IPS-11a (cell line): ENCODE measurements around the gene TSPAN11.

Experiments used
- H3K4me3 ChIP-seq: one replicate; pipeline ENCODE4 v1.5.1; 2013; ENCODE audit warnings: low read depth, low read length, control low read depth

TSPAN11 gene

DNA sequence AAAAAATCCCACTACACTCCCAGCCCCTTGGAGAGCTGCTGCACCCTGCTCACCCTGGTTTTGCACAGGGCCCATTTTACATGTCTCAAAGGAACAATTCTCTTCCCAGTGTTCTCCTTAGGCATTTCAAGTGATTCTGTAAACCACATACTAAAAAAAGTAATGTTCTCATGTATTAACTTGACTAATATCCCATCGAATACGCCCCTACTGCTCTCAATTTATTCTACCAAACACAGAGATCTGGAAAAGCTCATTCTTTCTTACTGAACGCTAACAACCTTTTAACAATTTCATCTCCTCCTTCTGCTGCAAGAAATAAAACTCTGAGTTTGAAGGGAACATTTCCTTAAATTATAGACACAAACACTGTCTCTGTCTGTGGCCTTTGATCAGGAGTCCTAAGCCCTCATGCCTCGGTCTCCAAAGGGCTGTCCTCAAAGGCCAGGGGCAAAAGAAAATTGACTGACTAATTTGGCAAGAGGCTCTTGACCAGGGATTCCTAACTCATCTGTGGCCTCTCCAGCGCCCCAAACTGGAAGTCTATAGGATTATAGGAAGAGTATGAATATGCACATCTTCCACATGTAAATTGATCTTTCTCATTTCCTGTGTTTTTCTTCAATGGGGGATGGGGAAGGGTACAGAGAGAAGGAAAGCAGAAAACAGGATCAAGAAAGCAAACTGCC is 17.1 kb upstream of the TSPAN11 start:
- no peak overlapping the region for H3K4me3 ChIP-seq

GRCh38 chr12:30910038-30910350 is 16.6 kb upstream of the TSPAN11 start:
- no peak overlapping the region for H3K4me3 ChIP-seq

- no peak overlapping the region for H3K4me3 ChIP-seq
Observed at GRCh38 chr12:30911207-30911606, 15.3 kb upstream of the TSPAN11 start.

GRCh38 chr12:30913323-30913722 is 13.2 kb upstream of the TSPAN11 start:
- no peak overlapping the region for H3K4me3 ChIP-seq

DNA sequence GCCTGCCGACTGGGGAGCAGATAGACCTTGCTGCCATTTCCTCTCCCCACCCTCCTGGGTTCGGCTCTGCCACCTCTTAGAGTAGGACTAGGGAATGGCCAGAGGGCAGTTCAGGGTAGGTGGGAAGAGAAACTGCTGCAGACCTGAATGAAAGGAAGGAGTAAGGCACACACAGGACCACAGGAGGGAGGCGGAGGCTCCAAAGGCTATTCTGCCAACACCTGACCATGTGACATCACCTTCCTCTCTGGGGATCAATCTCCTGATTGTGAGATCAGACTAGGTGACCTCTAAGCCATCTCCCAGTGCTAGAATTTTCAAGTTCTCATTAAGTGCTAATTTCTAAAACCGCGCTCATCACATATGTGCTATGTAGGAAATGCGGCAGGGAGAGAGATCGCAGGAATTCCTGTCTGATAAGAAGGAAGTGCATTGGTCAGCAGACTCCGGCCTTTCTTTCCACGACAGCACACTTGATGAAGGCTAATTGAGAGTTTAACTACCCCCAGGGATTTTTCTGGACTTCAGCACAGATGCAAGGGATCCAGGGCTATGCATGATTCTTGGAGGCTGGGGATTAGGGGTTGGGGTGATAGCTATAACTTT is 11.5 kb upstream of the TSPAN11 start:
- no peak overlapping the region for H3K4me3 ChIP-seq

- no peak overlapping the region for H3K4me3 ChIP-seq
Observed at GRCh38 chr12:30923057-30923456, 3.5 kb upstream of the TSPAN11 start.

DNA sequence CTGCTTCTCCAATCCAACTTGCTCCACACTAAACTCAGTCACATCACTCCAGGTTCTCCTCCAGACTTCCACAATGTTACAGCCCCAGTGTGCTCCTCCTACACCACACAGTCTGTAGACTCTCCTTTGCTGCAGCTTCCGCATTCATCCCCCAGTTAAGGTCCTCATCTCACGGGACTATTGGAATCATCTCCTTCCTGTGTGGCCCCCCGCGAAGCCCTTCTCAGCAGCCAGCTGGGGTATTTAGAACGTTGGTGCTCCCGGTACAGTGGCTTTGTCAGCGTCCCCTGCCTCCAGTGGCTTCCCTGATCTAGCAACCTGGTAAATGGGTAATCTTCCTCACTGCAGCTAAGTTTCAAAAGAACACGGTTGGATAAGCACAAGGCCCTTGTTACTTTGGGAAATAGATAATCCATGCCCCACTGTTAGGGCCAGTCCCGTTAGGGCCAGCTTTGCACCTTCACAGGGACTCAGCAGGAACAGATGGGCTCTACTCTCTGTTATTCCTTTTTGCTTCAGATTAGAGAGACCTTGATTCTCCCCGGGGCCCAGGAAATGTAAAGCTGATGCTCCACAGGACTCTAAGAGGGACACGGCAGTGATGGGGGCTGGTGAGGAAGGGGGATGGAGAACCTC is 823 bp upstream of the TSPAN11 start:
- peak overlapping the region; percentile 44 for H3K4me3 ChIP-seq

GRCh38 chr12:30927222-30927611 is 669 bp downstream of the TSPAN11 start:
- H3K4me3 ChIP-seq = peak overlapping the region; percentile 44

- no peak overlapping the region for H3K4me3 ChIP-seq
Observed at GRCh38 chr12:30928356-30929244, 2.1 kb downstream of the TSPAN11 start.

- no peak overlapping the region for H3K4me3 ChIP-seq
Observed at GRCh38 chr12:30930238-30930637, 3.7 kb downstream of the TSPAN11 start.

- H3K4me3 ChIP-seq = no peak overlapping the region
Observed at GRCh38 chr12:30930641-30931040, 4.1 kb downstream of the TSPAN11 start.

- no peak overlapping the region for H3K4me3 ChIP-seq
Observed at GRCh38 chr12:30932881-30933280, 6.3 kb downstream of the TSPAN11 start.

DNA sequence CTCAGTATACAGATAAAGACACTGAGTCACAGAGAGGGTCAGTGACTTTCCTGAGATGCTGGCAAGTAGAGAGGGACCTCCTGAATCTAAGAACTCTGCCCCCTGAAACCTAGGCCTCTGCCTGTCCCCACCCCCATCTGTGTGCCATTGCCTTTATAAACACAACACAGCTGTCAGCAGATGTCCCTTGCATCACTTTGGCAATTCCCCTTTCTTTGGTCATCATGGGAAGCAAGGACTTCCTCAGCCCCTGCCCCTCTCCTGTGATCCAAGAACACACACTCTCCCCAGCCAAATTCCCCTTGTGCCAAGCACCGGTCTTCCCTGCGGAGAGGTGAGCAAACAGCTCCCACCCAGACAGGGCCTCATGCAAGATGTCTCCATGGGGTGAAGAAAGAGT is 8.3 kb downstream of the TSPAN11 start:
- H3K4me3 ChIP-seq = no peak overlapping the region

DNA sequence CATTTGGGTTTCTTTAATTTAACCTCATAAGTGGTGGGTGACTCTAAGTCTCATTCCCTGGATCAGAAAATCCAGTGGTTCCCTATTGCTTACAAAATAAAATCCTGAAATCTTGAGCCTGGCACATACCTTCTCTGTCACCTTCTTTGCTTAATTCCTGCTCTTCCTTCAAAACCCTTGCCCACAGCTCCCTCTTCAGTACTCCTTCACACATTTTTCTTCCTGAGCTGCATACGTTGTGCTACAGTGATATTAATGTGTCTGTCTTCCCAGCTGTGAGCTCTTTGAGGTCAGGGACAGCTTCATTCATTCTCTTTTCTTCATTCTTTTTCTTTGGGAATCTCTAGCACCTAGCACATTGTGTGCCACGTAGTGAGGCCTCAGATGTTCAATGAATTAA is 9.5 kb downstream of the TSPAN11 start:
- H3K4me3 ChIP-seq = no peak overlapping the region

DNA sequence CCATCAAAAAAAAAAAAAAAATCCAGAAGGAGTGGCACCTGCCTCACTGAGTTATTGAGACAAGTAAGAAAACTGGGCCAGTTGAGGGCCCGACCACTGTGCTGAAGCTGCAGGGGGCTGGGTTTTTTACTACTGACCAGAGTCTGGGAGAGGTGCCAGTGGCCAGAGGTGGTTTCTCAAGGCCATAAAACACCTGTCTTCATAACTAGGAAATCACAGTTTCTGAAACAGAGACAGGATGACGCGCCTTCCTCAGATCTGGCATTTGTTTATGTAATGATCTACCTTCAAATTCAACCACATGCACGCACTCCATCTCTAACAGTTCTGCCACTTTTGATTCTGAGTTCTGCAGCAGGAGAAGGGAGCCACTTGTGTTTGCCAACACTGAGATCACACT is 12.7 kb downstream of the TSPAN11 start:
- H3K4me3 ChIP-seq = no peak overlapping the region

GRCh38 chr12:30942486-30942885 is 15.9 kb downstream of the TSPAN11 start:
- no peak overlapping the region for H3K4me3 ChIP-seq

- H3K4me3 ChIP-seq = no peak overlapping the region
Observed at GRCh38 chr12:30942936-30943335, 16.4 kb downstream of the TSPAN11 start.

- no peak overlapping the region for H3K4me3 ChIP-seq
Observed at GRCh38 chr12:30945443-30946164, 19.1 kb downstream of the TSPAN11 start.

DNA sequence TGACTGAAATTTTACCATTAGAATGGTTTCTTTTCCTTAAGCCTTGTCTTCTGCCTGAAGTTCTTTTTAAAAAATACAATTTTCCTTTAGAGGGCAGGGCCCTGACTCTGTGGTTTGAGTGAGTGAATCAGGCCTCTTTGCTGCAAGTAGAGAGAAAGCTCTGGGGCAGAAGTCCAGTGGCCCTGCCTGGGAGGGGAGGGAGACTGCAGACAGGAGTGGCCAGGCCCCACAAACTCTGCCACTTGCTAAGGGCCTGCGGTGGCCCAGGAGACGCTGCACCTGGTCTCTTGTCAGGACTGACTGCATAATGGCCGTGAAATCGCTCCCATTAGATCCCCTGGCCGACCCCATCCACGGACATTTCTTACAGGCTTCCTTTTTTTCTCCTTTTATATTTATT is 25.5 kb downstream of the TSPAN11 start:
- H3K4me3 ChIP-seq = no peak overlapping the region

- no peak overlapping the region for H3K4me3 ChIP-seq
Observed at GRCh38 chr12:30953257-30953656, 26.7 kb downstream of the TSPAN11 start.
